SK-N-SH (cell line): ENCODE measurements around the gene IRF3. TPM values are rescaled to one million over a fixed set of nuclear protein-coding genes. Genes with fewer than 3 reads are reported as not detected.

Experiments
- CTCF ChIA-PET: fragments of 300-600, 350-600 bp; formaldehyde crosslinking; extraction: SDS; loops from one replicate; lab custom pipeline; 2021; lab: Yijun Ruan, JAX
- POLR2A ChIA-PET: fragments of 350-600 bp; sonication (Branson Sonifier 250); formaldehyde crosslinking; extraction: SDS; loops from one replicate; lab custom pipeline; 2020; ENCODE audit warnings: antibody characterized with exemption, inconsistent platforms; lab: Yijun Ruan, JAX
- DNase-seq: peaks from one replicate; pipeline ENCODE4 v3.0.0; 2012
- H2AFZ ChIP-seq: fragments of 200-600 bp; sonication (generic); 2 replicates; pipeline ENCODE4 v1.8.1; 2016; ENCODE audit warnings: antibody characterized with exemption, mild to moderate bottlenecking, low read depth
- H3F3A ChIP-seq: fragments of 200-600 bp; sonication (generic); replicated peaks from 2 replicates; pipeline ENCODE3; 2016; ENCODE audit warnings: antibody characterized with exemption, mild to moderate bottlenecking; ENCODE audit not compliant: insufficient read depth
- H3K27ac ChIP-seq, 2 experiments: fragments of 200-500 bp in 1 of 2; fragments of 200-600 bp in 1 of 2; sonication (Bioruptor generic) in 1 of 2; sonication (generic), shearing (Covaris generic) in 1 of 2; 2 replicates each; pipeline versions ENCODE4 v1.5.1 to v1.6.1; 2014 to 2016; ENCODE audit warnings: low read depth in 2 of 2, inconsistent platforms in 1 of 2, low read length in 1 of 2, mild to moderate bottlenecking in 1 of 2, mixed read lengths in 1 of 2
- H3K27me3 ChIP-seq: fragments of 200-600 bp; sonication (generic), shearing (Covaris generic); 2 replicates; pipeline ENCODE4 v1.6.1; 2016; ENCODE audit warnings: mixed run types; ENCODE audit not compliant: insufficient read depth
- H3K36me3 ChIP-seq, 2 experiments: fragments of 200-500 bp in 1 of 2; fragments of 200-600 bp in 1 of 2; sonication (Bioruptor generic) in 1 of 2; sonication (generic) in 1 of 2; replicated peaks in 1 of 2; 2 replicates each; pipeline versions ENCODE3 to v1.5.1; 2014 to 2016; ENCODE audit warnings: low read length in 1 of 2, mild to moderate bottlenecking in 1 of 2; ENCODE audit not compliant: insufficient read depth in 2 of 2, control insufficient read depth in 1 of 2
- H3K4me1 ChIP-seq, 2 experiments: fragments of 200-500 bp in 1 of 2; fragments of 200-600 bp in 1 of 2; sonication (Bioruptor generic) in 1 of 2; sonication (generic), shearing (Covaris generic) in 1 of 2; 2 replicates each; pipeline versions ENCODE4 v1.5.1 to v1.6.1; 2014 to 2016; ENCODE audit warnings: low read depth in 1 of 2, low read length in 1 of 2, mixed run types in 1 of 2; ENCODE audit not compliant: insufficient read depth in 2 of 2, control insufficient read depth in 1 of 2
- H3K4me2 ChIP-seq: fragments of 200-600 bp; sonication (generic), shearing (Covaris generic); 2 replicates; pipeline ENCODE4 v1.6.1; 2017; ENCODE audit warnings: mixed run types
- H3K4me3 ChIP-seq, 2 experiments: fragments of 200-500 bp in 1 of 2; fragments of 200-600 bp in 1 of 2; sonication (Bioruptor generic) in 1 of 2; sonication (generic), shearing (Covaris generic) in 1 of 2; 2 replicates each; pipeline versions ENCODE4 v1.5.1 to v1.8.1; 2014 to 2016; ENCODE audit warnings: low read depth in 2 of 2, inconsistent platforms in 1 of 2, low read length in 1 of 2, mild to moderate bottlenecking in 1 of 2, mixed read lengths in 1 of 2, moderate library complexity in 1 of 2
- H3K79me2 ChIP-seq: fragments of 200-600 bp; sonication (generic); 2 replicates; pipeline ENCODE4 v1.8.1; 2017; ENCODE audit warnings: mild to moderate bottlenecking; ENCODE audit not compliant: insufficient read depth
- H3K9ac ChIP-seq: fragments of 200-600 bp; sonication (generic); 2 replicates; pipeline ENCODE4 v1.6.1; 2017; ENCODE audit warnings: mixed run types
- H3K9me2 ChIP-seq: fragments of 200-600 bp; sonication (generic); 2 replicates; pipeline ENCODE4 v1.6.1; 2017; ENCODE audit warnings: mixed run types
- H3K9me3 ChIP-seq: fragments of 200-600 bp; sonication (generic); 2 replicates; pipeline ENCODE4 v1.6.1; 2017; ENCODE audit warnings: mixed run types, mild to moderate bottlenecking, moderate library complexity
- H4K20me1 ChIP-seq: fragments of 200-600 bp; sonication (generic); 2 replicates; pipeline ENCODE4 v1.6.1; 2017; ENCODE audit warnings: mild to moderate bottlenecking, mixed run types; ENCODE audit not compliant: insufficient read depth
- ELF1 ChIP-seq: IDR thresholded peaks from 2 replicates; pipeline ENCODE4 v1.4.0; 2012
- EP300 ChIP-seq, 2 experiments: IDR thresholded peaks; 2 replicates each; pipeline versions ENCODE4 v1.4.0 to v1.6.1; 2012; ENCODE audit warnings: borderline replicate concordance in 1 of 2, low read depth in 1 of 2, low read length in 1 of 2
- EZH2phosphoT487 ChIP-seq: fragments of 200-600 bp; sonication (generic); IDR thresholded peaks from 2 replicates; pipeline ENCODE4 v1.6.1; 2017; ENCODE audit warnings: low read depth, mixed run types, mild to moderate bottlenecking, antibody characterized with exemption, moderate library complexity, borderline replicate concordance
- JUND ChIP-seq: IDR thresholded peaks from 2 replicates; pipeline ENCODE4 v1.4.0; 2012
- MXI1 ChIP-seq: IDR thresholded peaks from 2 replicates; pipeline ENCODE4 v1.6.1; 2012; ENCODE audit warnings: mild to moderate bottlenecking, low read depth, low read length, improper control_type of control experiment
- NFIC ChIP-seq: IDR thresholded peaks from 2 replicates; pipeline ENCODE4 v1.4.0; 2012; ENCODE audit warnings: borderline replicate concordance
- NRF1 ChIP-seq: IDR thresholded peaks from 2 replicates; pipeline ENCODE4 v1.6.1; 2012; ENCODE audit warnings: low read depth, mild to moderate bottlenecking, low read length
- PBX3 ChIP-seq: IDR thresholded peaks from 2 replicates; pipeline ENCODE4; 2012
- POLR2AphosphoS5 ChIP-seq: IDR thresholded peaks from 2 replicates; pipeline ENCODE4 v1.6.1; 2012; ENCODE audit warnings: low read depth, low read length
- RAD21 ChIP-seq: IDR thresholded peaks from 2 replicates; pipeline ENCODE4 v1.6.1; 2012; ENCODE audit warnings: mild to moderate bottlenecking, low read length
- REST ChIP-seq: IDR thresholded peaks from 2 replicates; pipeline ENCODE4 v1.6.1; 2012; ENCODE audit warnings: mild to moderate bottlenecking, low read depth, low read length, moderate library complexity
- USF2 ChIP-seq: fragments of 150-350 bp; IDR thresholded peaks from 2 replicates; pipeline ENCODE4 v1.6.1; 2017; ENCODE audit warnings: antibody characterized with exemption, low read length, low read depth, borderline replicate concordance
- YY1 ChIP-seq: IDR thresholded peaks from 2 replicates; pipeline ENCODE4 v1.4.0; 2012; ENCODE audit warnings: low read depth, mild to moderate bottlenecking
- WGBS: methylation state at CpG from one replicate; pipeline ENCODE4 v1.1.6; 2017; ENCODE audit warnings: low lambda C conversion rate; 5-methylcytosine and 5-hydroxymethylcytosine counted together
- polyA plus RNA-seq, 3 experiments: library from polyadenylated mRNA; depleted of rRNA; stranded (reverse); fragments of >200 nt; gene quantifications; 2 replicates each; pipeline ENCODE4 v1.2.3, GENCODE V29; 2012
- TF ChIP-seq, protein P1 (sequence below): fragments of 150-350 bp; IDR thresholded peaks from 2 replicates; pipeline ENCODE4 v1.6.1; 2016; ENCODE audit warnings: mild to moderate bottlenecking, low read depth, low read length
- TF ChIP-seq, protein P2 (sequence below): IDR thresholded peaks from 2 replicates; pipeline ENCODE4 v1.4.0; 2012; ENCODE audit warnings: low read depth, borderline replicate concordance
- TF ChIP-seq, protein P3 (sequence below): IDR thresholded peaks from 2 replicates; pipeline ENCODE4 v1.4.0; 2012; ENCODE audit warnings: low read depth
- TF ChIP-seq, protein P4 (sequence below): IDR thresholded peaks from 2 replicates; pipeline ENCODE4 v1.4.0; 2012; ENCODE audit warnings: low read depth, borderline replicate concordance

The IRF3 gene
- polyA plus RNA-seq, 1 of the 3 experiments (the other 2 are of a cell fraction): 112 TPM

- TF ChIP-seq EP300 (IDR thresholded peaks at IDR 0.05; ENCODE audit: borderline replicate concordance in 1 of 2, low read depth in 1 of 2, low read length in 1 of 2): no peak
- no peak for TF ChIP-seq POLR2AphosphoS5
- TF ChIP-seq JUND: no peak
- TF ChIP-seq REST: no peak
- no peak for TF ChIP-seq NFIC
These were observed 3.9 kb upstream of the IRF3 start (continued) for GRCh38 chr19:49669516-49669915.

DNA sequence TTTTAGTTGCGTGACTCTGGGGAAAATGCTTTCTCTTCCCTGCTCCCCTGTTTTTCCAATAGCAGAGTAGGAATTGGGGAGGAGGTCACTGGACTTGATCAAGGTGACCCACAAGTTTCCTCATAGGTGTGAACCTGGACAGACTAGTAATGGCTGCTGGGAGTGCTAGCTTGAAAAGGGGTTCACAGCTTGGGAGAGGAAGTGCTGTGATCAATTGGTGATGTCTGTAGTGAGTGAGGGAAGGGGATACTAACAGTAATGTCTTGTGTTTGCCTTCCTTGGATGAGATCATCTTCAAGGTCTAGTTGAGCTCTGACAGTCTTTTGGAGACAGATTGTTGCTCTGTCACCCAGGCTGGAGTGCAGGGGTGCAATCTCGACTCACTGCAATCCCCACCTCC is 1.8 kb upstream of the IRF3 start:
- peaks cover 15% of the 10 kb centered on the region for H3F3A ChIP-seq
- no peak overlapping the region for H3K27ac ChIP-seq
- no peak overlapping the region for H3K4me2 ChIP-seq
- H3K79me2 ChIP-seq: peaks cover 30% of the 10 kb centered on the region
- no peak overlapping the region for H3K9ac ChIP-seq
- TF ChIP-seq MXI1 (no peak), YY1 (no peak), ELF1 (no peak), JUND (no peak), PBX3 (no peak), NFIC (no peak), POLR2AphosphoS5 (no peak), RAD21 (no peak), EZH2phosphoT487 (no peak), USF2 (no peak), NRF1 (no peak)
- TF ChIP-seq, protein P1, sequence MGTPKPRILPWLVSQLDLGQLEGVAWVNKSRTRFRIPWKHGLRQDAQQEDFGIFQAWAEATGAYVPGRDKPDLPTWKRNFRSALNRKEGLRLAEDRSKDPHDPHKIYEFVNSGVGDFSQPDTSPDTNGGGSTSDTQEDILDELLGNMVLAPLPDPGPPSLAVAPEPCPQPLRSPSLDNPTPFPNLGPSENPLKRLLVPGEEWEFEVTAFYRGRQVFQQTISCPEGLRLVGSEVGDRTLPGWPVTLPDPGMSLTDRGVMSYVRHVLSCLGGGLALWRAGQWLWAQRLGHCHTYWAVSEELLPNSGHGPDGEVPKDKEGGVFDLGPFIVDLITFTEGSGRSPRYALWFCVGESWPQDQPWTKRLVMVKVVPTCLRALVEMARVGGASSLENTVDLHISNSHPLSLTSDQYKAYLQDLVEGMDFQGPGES: no peak
- TF ChIP-seq, protein P2, sequence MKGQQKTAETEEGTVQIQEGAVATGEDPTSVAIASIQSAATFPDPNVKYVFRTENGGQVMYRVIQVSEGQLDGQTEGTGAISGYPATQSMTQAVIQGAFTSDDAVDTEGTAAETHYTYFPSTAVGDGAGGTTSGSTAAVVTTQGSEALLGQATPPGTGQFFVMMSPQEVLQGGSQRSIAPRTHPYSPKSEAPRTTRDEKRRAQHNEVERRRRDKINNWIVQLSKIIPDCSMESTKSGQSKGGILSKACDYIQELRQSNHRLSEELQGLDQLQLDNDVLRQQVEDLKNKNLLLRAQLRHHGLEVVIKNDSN: no peak
- TF ChIP-seq, protein P3, sequence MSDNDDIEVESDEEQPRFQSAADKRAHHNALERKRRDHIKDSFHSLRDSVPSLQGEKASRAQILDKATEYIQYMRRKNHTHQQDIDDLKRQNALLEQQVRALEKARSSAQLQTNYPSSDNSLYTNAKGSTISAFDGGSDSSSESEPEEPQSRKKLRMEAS: no peak
- TF ChIP-seq, protein P4, sequence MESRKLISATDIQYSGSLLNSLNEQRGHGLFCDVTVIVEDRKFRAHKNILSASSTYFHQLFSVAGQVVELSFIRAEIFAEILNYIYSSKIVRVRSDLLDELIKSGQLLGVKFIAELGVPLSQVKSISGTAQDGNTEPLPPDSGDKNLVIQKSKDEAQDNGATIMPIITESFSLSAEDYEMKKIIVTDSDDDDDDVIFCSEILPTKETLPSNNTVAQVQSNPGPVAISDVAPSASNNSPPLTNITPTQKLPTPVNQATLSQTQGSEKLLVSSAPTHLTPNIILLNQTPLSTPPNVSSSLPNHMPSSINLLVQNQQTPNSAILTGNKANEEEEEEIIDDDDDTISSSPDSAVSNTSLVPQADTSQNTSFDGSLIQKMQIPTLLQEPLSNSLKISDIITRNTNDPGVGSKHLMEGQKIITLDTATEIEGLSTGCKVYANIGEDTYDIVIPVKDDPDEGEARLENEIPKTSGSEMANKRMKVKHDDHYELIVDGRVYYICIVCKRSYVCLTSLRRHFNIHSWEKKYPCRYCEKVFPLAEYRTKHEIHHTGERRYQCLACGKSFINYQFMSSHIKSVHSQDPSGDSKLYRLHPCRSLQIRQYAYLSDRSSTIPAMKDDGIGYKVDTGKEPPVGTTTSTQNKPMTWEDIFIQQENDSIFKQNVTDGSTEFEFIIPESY: no peak
- ChIA-PET POLR2A (no interaction called here), CTCF (interaction anchor here (0.7 to 9.4 kb wide), 4 partner anchors 8 to 66 kb away, joined by 3 to 78 read pairs (median 3); partner anchors contain the start of genes CPT1C and PRMT1)
- no peak overlapping the region for H2AFZ ChIP-seq
- no peaks in the 10 kb centered on the region for H3K27me3 ChIP-seq
- peaks cover 12 to 22% of the 10 kb centered on the region in 2 experiments; a peak in 3 of 4 replicates for H3K4me1 ChIP-seq
- H3K36me3 ChIP-seq: peaks cover 4 to 5% of the 10 kb centered on the region in 2 experiments
- WGBS: 80% methylated on average over 2 of the region's 2 CpGs
- no peak overlapping the region for H3K4me3 ChIP-seq
- H3K9me3 ChIP-seq: no peaks in the 10 kb centered on the region
- DNase-seq: no peak
- H4K20me1 ChIP-seq: no peaks in the 10 kb centered on the region
- H3K9me2 ChIP-seq: no peaks in the 10 kb centered on the region
